ENCODE data around the gene OR9Q2.
A peak's percentile ranks its signal among the peaks of the same experiment; 100 is the strongest.
"Not testable (repeated sequence)": the region's sequence is repeated elsewhere in the genome, so short reads cannot be mapped to it uniquely, and the experiment has no call there.

OR9Q2 gene

GRCh38 chr11:58188770-58189169 lies at the start of gene OR9Q2:
TSS of gene OR9Q2 (plus strand) at chr11:58189070. CDS start at chr11:58190491, 1,421 bp downstream.
- DNase-seq, result no peak

- no peak for DNase-seq
Measured at GRCh38 chr11:58142761-58143160, 46.1 kb upstream of the OR9Q2 start.

- DNase-seq, result no peak
Measured at GRCh38 chr11:58152781-58153180, 36.1 kb upstream of the OR9Q2 start.

- DNase-seq, result no peak
Measured at GRCh38 chr11:58164389-58164788, 24.5 kb upstream of the OR9Q2 start.

- DNase-seq, result no peak
Measured at GRCh38 chr11:58164990-58165389, 23.9 kb upstream of the OR9Q2 start.

- no peak for DNase-seq
Measured at GRCh38 chr11:58165504-58166106, 23.3 kb upstream of the OR9Q2 start.

GRCh38 chr11:58177409-58178054 lies 11.3 kb upstream of the OR9Q2 start:
- DNase-seq, result no peak

- no peak for DNase-seq
Measured at GRCh38 chr11:58178444-58178843, 10.4 kb upstream of the OR9Q2 start.

- DNase-seq, result peak in 1 of 2 experiments; percentile 0
Measured at GRCh38 chr11:58179648-58180047, 9.2 kb upstream of the OR9Q2 start.

- no peak for DNase-seq
Measured at GRCh38 chr11:58186938-58187337, 1.9 kb upstream of the OR9Q2 start.

GRCh38 chr11:58192229-58192628 lies 3.4 kb downstream of the OR9Q2 start:
- DNase-seq, result no peak

GRCh38 chr11:58193391-58193790 lies 4.5 kb downstream of the OR9Q2 start:
- DNase-seq, result no peak

GRCh38 chr11:58195939-58196338 lies 7.1 kb downstream of the OR9Q2 start:
- no peak for DNase-seq

- no peak for DNase-seq
Measured at GRCh38 chr11:58199271-58199670, 10.4 kb downstream of the OR9Q2 start.

- DNase-seq, result no peak
Measured at GRCh38 chr11:58204042-58204441, 15.2 kb downstream of the OR9Q2 start, which contains the start of gene OR1S2. TSS of gene OR1S2 (minus strand) at chr11:58204142. CDS start at chr11:58204142, 0 bp downstream.

GRCh38 chr11:58212420-58212819 lies 23.6 kb downstream of the OR9Q2 start, which contains the start of gene OR1S1:
TSS of gene OR1S1 (plus strand) at chr11:58212720.
- not testable (repeated sequence) for DNase-seq

- DNase-seq, result no peak
Measured at GRCh38 chr11:58216476-58216875, 27.6 kb downstream of the OR9Q2 start.

- no peak for DNase-seq
Measured at GRCh38 chr11:58222721-58223120, 33.9 kb downstream of the OR9Q2 start.

GRCh38 chr11:58227956-58228615 lies 39.2 kb downstream of the OR9Q2 start:
- no peak for DNase-seq
